ENCODE results near the gene MMRN2.
"Not testable (repeated sequence)": the region's sequence is repeated elsewhere in the genome, so short reads cannot be mapped to it uniquely, and the experiment has no call there.

MMRN2 gene, protein sequence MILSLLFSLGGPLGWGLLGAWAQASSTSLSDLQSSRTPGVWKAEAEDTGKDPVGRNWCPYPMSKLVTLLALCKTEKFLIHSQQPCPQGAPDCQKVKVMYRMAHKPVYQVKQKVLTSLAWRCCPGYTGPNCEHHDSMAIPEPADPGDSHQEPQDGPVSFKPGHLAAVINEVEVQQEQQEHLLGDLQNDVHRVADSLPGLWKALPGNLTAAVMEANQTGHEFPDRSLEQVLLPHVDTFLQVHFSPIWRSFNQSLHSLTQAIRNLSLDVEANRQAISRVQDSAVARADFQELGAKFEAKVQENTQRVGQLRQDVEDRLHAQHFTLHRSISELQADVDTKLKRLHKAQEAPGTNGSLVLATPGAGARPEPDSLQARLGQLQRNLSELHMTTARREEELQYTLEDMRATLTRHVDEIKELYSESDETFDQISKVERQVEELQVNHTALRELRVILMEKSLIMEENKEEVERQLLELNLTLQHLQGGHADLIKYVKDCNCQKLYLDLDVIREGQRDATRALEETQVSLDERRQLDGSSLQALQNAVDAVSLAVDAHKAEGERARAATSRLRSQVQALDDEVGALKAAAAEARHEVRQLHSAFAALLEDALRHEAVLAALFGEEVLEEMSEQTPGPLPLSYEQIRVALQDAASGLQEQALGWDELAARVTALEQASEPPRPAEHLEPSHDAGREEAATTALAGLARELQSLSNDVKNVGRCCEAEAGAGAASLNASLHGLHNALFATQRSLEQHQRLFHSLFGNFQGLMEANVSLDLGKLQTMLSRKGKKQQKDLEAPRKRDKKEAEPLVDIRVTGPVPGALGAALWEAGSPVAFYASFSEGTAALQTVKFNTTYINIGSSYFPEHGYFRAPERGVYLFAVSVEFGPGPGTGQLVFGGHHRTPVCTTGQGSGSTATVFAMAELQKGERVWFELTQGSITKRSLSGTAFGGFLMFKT

GRCh38 chr10:86957471-86958115 lies at the start of gene MMRN2:
MMRN2 (minus strand) TSS chr10:86957615; CDS start chr10:86957541, 74 bp downstream.
- DNase-seq, result no peak

DNA sequence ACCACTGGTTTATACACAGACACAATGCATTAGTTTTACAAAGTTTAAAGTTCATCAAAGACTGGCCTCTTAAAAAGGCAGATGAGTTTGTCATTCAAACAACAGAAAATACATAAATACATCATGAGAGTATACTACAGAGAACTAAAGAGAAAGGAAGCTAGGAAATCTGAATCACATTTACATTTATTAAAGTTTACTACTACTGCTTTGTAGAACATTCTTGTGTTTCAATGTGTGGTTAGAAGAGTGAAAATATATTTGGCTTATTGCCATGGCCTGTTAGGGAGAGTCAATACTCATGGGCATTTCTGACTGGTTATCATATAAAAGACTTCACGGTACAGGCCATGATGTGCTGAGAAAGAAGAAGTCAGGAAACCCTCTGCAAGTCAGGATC lies 49.7 kb upstream of the MMRN2 start:
- DNase-seq, result not testable (repeated sequence)

DNA sequence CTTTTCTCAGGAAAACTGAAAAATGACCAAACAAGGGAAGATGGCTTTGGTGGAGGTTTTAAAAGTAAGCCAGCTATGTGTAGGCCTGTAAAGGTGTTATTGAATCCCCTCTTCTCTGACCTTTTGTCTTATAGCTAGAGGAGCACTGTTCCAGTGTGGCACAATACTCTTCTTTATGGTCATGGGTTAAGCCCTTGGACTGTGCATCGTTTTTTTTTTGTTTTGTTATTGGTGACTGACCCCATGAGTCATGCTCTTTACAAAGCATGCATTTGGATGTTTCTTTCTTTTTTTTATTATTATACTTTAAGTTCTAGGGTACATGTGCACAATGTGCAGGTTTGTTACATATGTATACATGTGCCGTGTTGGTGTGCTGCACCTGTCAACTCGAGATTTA lies 43.1 kb upstream of the MMRN2 start:
- DNase-seq, result no peak

GRCh38 chr10:86999802-87000403 lies 42.5 kb upstream of the MMRN2 start:
- DNase-seq, result not testable (repeated sequence)

DNA sequence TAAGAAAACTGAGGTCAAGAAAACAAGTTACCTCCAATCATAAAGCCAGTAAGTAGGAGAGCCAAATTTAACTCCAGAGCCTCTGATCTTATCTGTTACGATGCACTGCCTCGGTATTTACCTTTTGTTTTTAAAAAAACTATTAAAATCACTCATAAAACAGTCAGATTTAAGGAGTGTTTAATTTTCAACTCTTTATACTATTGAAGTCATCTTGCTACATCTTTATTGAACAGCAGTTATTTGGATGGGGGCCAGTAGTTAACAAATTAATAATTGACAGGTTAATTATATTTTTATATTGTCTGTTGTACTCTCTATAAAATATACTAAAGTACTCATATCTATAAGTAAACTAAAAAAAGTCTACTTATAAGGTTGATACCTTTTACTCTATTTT lies 35.5 kb upstream of the MMRN2 start:
- no peak for DNase-seq

- DNase-seq, result no peak
Observed at GRCh38 chr10:86992456-86992855, 35.0 kb upstream of the MMRN2 start.

GRCh38 chr10:86991362-86991761 lies 33.9 kb upstream of the MMRN2 start:
- not testable (repeated sequence) for DNase-seq

- DNase-seq, result no peak
Observed at GRCh38 chr10:86988520-86988919, 31.1 kb upstream of the MMRN2 start.

DNA sequence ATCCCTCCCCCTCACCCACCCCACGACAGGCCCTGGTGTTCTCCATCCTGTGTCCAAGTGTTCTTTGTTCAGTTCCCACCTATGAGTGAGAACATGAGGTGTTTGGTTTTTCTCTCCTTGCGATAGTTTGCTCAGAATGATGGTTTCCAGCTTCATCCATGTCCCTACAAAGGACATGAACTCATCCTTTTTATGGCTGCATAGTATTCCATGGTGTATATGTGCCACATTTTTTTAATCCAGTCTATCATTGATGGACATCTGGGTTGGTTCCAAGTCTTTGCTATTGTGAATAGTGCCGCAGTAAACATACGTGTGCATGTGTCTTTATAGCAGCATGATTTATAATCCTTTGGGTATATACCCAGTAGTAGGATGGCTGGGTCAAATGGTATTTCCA lies 27.1 kb upstream of the MMRN2 start:
- DNase-seq, result not testable (repeated sequence)

DNA sequence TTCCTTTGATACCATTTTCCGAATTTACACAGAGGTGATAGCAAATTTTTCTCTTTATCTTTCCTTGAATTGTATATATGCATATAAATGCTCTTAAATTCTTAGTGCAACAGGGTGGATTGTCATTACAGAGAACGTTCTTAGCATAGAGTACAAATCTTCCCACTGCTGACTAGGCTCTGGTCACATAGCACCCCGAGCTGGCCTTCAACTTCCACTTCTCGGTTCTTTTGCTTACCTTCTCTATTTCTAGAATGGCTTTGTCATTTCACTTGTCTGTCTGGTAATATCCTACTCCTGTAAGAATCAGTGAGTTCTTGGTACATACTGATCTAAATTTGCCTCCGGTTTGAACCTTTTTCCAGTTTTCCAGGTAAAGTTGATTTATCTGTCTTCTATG lies 24.3 kb upstream of the MMRN2 start:
- DNase-seq, result no peak

DNA sequence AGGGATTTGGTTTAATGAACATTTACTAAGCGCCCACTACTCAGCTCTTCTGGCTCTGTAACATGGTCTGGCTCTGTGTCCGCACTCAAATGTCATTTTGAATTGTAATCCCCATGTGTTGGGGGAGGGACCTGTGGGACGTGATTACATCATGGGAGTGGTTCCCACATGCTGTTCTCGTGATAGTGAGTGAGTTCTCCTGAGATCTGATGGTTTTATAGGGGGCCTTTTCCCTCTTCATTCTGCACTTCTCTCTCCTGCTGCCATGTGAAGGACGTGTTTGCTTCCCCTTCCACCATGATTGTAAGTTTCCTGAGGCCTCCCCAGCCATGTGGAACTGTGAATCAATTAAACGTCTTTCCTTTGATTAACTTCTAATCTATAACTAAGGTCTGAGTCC lies 23.6 kb upstream of the MMRN2 start:
- not testable (repeated sequence) for DNase-seq

DNA sequence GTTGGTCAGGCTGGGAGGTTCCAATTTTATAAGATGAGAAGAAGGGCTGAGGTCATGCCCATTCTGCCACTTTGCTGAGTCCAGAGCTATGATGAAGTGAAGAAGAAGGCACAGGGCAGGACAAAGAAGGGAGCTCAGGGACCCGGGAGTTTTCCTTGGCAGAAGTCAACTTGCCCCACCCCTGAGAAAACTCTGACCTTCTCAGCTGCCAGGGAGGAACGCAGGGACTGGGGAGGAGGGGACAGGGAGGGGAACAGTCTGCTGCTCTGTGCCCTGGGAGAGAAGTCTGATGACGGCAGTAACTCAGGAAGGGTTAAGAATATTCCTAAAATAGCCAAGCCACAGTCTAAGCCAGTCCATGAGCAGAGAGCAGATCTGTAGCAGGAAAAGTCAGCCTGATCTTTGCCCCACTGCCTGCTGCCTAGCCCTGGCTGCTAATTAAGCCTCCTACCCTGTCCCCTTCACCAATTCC lies 22.6 kb upstream of the MMRN2 start:
- no peak for DNase-seq

- no peak for DNase-seq
Observed at GRCh38 chr10:86979296-86979818, 21.9 kb upstream of the MMRN2 start.

DNA sequence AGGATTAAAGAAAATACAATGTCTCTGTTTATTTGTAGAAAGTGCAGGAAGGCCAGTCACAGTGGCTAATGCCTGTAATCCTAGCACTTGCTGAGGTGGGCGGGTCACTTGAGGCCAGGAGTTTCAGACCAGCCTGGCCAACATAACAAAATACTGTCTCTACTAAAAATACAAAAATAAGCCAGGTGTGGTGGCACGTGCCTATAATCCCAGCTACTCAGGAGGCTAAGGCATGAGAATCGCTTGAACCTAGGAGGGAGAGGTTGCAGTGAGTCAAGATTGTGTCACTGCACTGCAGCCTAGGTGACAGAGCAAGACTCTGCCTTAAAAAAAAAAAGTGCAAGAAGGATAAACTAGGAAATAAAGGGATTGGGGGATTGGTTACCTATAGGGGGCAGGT lies 21.0 kb upstream of the MMRN2 start:
- not testable (repeated sequence) for DNase-seq

DNA sequence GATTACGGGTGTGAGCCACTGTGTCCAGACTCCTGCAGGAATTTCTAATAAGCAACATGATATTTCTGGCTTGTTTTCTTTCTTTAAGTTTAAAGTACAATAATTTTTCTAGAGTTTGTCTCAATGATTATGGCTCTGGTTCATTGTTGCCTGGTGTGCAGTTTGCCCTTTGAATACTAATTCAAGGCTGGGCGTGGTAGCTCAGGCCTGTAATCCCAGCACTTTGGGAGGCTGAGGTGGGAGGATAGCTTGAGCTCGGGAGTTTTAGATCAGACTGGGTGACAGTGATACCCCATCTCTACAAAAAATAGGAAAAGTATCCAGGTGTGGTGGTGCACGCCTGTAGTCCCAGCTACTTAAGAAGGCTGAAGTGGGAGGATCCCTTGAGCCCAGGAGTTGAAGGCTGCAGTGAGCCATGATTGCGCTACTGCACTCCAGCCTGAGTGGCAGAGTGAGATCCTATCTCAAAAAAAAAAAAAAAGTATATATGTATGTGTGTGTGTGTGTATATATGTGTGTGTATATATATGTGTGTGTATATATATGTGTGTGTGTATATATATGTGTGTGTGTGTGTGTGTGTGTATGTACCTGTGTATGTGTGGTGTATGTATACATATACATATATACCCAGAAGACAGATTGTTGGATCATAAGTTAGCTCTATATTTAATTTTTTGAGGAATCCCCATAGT lies 19.1 kb upstream of the MMRN2 start:
- no peak for DNase-seq

DNA sequence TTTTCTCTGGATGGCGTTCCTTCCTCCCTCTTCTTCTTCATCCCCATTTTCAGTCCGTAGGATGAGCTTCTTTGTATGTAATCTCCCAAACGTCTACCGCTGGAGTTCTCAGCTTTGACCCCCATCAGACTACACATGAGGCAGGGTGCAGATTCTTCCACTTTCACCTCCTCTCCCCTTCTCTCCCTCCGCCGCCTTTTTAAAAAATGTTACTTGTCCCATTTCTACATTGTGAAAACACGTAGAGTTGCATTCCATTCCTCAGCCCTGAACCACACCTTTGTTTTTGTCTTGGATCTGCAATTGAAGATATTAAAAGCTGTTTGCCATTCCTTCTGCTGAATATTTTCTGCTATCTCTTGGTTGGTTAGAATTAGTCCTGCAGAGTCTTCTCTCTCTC lies 17.1 kb upstream of the MMRN2 start:
- no peak for DNase-seq

DNA sequence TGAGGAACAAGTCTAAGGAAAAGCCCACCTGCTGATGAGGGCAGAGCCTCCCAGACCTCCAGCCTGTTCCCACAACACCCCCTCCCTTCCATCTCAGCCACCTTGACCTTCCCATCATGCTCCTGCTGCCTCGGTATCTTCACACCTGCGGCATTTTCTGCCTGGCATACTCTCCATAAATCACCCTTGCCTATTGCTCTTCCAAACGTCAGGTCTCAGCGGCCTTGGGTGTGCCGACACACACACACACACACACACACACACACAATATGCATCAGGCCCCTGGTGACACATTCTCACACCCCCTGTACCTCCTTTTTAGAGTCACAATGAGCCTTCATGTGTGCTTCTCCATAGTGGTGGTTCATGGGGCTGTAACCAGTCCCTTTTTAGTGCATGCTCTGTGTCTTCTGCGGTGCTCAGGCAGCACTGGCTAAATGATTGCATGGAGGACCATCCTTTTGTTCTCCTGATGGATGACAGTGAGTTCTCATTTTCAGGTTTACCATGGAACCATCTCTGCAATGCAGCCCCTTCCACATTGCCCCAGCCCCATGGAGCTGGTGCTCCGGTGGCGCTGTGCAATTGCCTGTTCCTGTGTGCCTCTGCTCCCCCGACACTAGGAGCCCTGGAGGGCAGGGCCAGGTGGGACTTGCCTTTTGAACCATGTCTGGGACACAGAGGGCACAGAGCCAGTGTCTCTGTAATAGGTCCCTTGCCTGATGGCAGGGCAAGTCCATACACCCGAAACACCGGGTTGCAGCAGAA lies 15.4 kb upstream of the MMRN2 start:
- DNase-seq, result no peak

GRCh38 chr10:86971232-86971991 lies 14.0 kb upstream of the MMRN2 start:
- DNase-seq, result peak; percentile 90

GRCh38 chr10:86970982-86971231 lies 13.5 kb upstream of the MMRN2 start:
- no peak for DNase-seq

- DNase-seq, result peak; percentile 12
Observed at GRCh38 chr10:86970162-86970981, 13.0 kb upstream of the MMRN2 start.
